HG03439 (cell line): ENCODE data around the gene FAM162B.
"Not testable (repeated sequence)": the region's sequence is repeated elsewhere in the genome, so short reads cannot be mapped to it uniquely, and the experiment has no call there.

Experiments
- ATAC-seq: cut with Tn5 transposase; IDR thresholded peaks from one replicate; pipeline ENCODE4 v1.9.1; 2021; ENCODE audit warnings: mild to moderate bottlenecking, moderate library complexity; ENCODE audit not compliant: unreplicated experiment

FAM162B gene

GRCh38 chr6:116730513-116730912 lies 35.0 kb downstream of the FAM162B start:
- ATAC-seq, result no peak

GRCh38 chr6:116726947-116727346 lies 38.6 kb downstream of the FAM162B start:
- no peak for ATAC-seq

GRCh38 chr6:116714761-116715160 lies 50.8 kb downstream of the FAM162B start:
- ATAC-seq, result no peak

- no peak for ATAC-seq
Measured at GRCh38 chr6:116714296-116714695, 51.2 kb downstream of the FAM162B start.

GRCh38 chr6:116705917-116706316 lies 59.6 kb downstream of the FAM162B start:
- no peak for ATAC-seq

GRCh38 chr6:116703888-116704287 lies 61.6 kb downstream of the FAM162B start:
- not testable (repeated sequence) for ATAC-seq
